ENCODE results near the gene SYNDIG1.

DNA sequence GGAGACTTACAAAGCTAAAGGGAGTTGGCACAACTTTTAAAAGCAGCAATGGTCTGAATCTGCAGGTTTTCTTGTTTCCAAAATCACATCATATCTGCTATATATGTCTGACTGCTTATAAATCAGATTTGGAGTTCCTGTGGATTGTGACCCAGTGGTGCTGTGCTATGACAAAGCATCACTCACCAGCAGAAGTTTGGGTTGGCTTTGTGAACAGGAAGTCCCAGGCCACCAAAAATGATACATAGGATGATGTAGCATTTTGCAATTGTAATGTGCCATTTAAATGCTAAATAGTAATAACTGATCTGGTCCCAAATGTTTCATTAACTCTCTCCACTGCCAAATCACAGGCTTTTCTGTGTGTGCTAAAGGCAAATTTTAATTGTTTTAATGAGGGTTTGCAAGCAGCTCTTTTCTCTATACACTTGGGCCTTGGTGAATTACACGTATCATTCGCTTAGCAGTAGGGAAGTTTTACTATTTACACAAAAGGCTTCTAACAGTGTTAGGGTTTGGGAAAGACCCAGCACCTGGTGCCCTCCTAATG lies 60.8 kb downstream of the SYNDIG1 start:
- TF ChIP-seq, protein P1, sequence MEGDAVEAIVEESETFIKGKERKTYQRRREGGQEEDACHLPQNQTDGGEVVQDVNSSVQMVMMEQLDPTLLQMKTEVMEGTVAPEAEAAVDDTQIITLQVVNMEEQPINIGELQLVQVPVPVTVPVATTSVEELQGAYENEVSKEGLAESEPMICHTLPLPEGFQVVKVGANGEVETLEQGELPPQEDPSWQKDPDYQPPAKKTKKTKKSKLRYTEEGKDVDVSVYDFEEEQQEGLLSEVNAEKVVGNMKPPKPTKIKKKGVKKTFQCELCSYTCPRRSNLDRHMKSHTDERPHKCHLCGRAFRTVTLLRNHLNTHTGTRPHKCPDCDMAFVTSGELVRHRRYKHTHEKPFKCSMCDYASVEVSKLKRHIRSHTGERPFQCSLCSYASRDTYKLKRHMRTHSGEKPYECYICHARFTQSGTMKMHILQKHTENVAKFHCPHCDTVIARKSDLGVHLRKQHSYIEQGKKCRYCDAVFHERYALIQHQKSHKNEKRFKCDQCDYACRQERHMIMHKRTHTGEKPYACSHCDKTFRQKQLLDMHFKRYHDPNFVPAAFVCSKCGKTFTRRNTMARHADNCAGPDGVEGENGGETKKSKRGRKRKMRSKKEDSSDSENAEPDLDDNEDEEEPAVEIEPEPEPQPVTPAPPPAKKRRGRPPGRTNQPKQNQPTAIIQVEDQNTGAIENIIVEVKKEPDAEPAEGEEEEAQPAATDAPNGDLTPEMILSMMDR (IDR thresholded peaks at IDR 0.05), result no peak
- TF ChIP-seq POLR2A (IDR thresholded peaks at IDR 0.05), result no peak

Data from lower leg skin (tissue), 3 donors.